HepG2 (cell line): ENCODE measurements around the gene HSPA1A. TPM values are rescaled to one million over a fixed set of nuclear protein-coding genes. Genes with fewer than 3 reads are reported as not detected.

Experiments
- ATAD3A ChIP-seq: sonication (generic); formaldehyde crosslinking; IDR thresholded peaks from 2 replicates; pipeline ENCODE4 v1.4.0; 2020; ENCODE audit warnings: missing genetic modification reagents
- CSRNP2 ChIP-seq: sonication (generic); formaldehyde crosslinking; conservative IDR thresholded peaks from 2 replicates; pipeline ENCODE4 v1.8.0; 2022; ENCODE audit warnings: low read depth, missing genetic modification reagents
- CTCF ChIP-seq: sonication (generic); formaldehyde crosslinking; IDR thresholded peaks from 2 replicates; pipeline ENCODE4 v1.5.0; 2020; ENCODE audit warnings: mild to moderate bottlenecking, missing genetic modification reagents, moderate library complexity
- EP300 ChIP-seq, 3 experiments: sonication (generic) in 1 of 3; formaldehyde crosslinking in 1 of 3; IDR thresholded peaks; 2 replicates each; pipeline versions ENCODE4 v1.5.1 to v1.6.1; 2011 to 2020; ENCODE audit warnings: low read depth in 2 of 3, low read length in 2 of 3, borderline replicate concordance in 1 of 3, improper control_type of control experiment in 1 of 3, mild to moderate bottlenecking in 1 of 3, missing genetic modification reagents in 1 of 3, moderate library complexity in 1 of 3
- MAFG ChIP-seq: sonication (generic); formaldehyde crosslinking; IDR thresholded peaks from 2 replicates; pipeline ENCODE4 v1.5.1; 2020; ENCODE audit warnings: mild to moderate bottlenecking, missing genetic modification reagents
- MAX ChIP-seq: IDR thresholded peaks from 2 replicates; pipeline ENCODE4 v1.6.1; 2012; ENCODE audit warnings: inconsistent platforms
- SALL2 ChIP-seq: sonication (generic); formaldehyde crosslinking; IDR thresholded peaks from 2 replicates; pipeline ENCODE4 v1.8.1; 2023; ENCODE audit warnings: mild to moderate bottlenecking, missing genetic modification reagents, inconsistent platforms
- SPEN ChIP-seq: sonication (generic); formaldehyde crosslinking; IDR thresholded peaks from 2 replicates; pipeline ENCODE4 v1.5.1; 2020; ENCODE audit warnings: low read depth, mild to moderate bottlenecking, missing genetic modification reagents
- TEAD2 ChIP-seq: sonication (generic); formaldehyde crosslinking; IDR thresholded peaks from 2 replicates; pipeline ENCODE4 v1.9.0; 2021; ENCODE audit warnings: missing genetic modification reagents
- ZNF121 ChIP-seq: sonication (generic); formaldehyde crosslinking; IDR thresholded peaks from 2 replicates; pipeline ENCODE4 v1.5.0; 2020; ENCODE audit warnings: mild to moderate bottlenecking, missing genetic modification reagents
- ZNF234 ChIP-seq: sonication (generic); formaldehyde crosslinking; conservative IDR thresholded peaks from 2 replicates; pipeline ENCODE4 v1.5.1; 2020; ENCODE audit warnings: mild to moderate bottlenecking, missing genetic modification reagents
- ZNF276 ChIP-seq: sonication (generic); formaldehyde crosslinking; IDR thresholded peaks from 2 replicates; pipeline ENCODE4 v1.4.0; 2020; ENCODE audit warnings: mild to moderate bottlenecking, low read depth, missing genetic modification reagents
- ZNF281 ChIP-seq: sonication (generic); formaldehyde crosslinking; IDR thresholded peaks from 2 replicates; pipeline ENCODE4 v1.4.0; 2020; ENCODE audit warnings: missing genetic modification reagents, borderline replicate concordance
- ZNF33B ChIP-seq: sonication (generic); formaldehyde crosslinking; IDR thresholded peaks from 2 replicates; pipeline ENCODE4 v1.5.1; 2020; ENCODE audit warnings: mild to moderate bottlenecking, missing genetic modification reagents
- ZNF383 ChIP-seq: sonication (generic); formaldehyde crosslinking; IDR thresholded peaks from 2 replicates; pipeline ENCODE4 v1.4.0; 2020; ENCODE audit warnings: missing genetic modification reagents, mild to moderate bottlenecking, borderline replicate concordance
- ZNF503 ChIP-seq: sonication (generic); formaldehyde crosslinking; IDR thresholded peaks from 2 replicates; pipeline ENCODE4 v1.4.0; 2020; ENCODE audit warnings: missing genetic modification reagents
- ZNF781 ChIP-seq: sonication (generic); formaldehyde crosslinking; IDR thresholded peaks from 2 replicates; pipeline ENCODE4 v1.5.1; 2020; ENCODE audit warnings: borderline replicate concordance, mild to moderate bottlenecking, missing genetic modification reagents; ENCODE audit errors: not compliant biosample characterization
- polyA plus RNA-seq, 8 experiments: library from polyadenylated mRNA; depleted of rRNA in 3 of 8; stranded (reverse) in 7 of 8; unstranded in 1 of 8; fragments of >200 nt; fragmentation: Illumina TruSeq in 4 of 8; extraction: Trizol in 4 of 8; gene quantifications; 2 replicates each; pipeline versions ENCODE4 v1.2.1 to v1.2.3, GENCODE V29; 2011 to 2016; ENCODE audit warnings: low read depth in 4 of 8, missing spikeins in 1 of 8, mixed read lengths in 1 of 8; ENCODE audit not compliant: insufficient read depth in 1 of 8
- total RNA-seq, 5 experiments: library from RNA; depleted of rRNA; stranded (reverse); fragments of >200 nt; fragmentation: Illumina TruSeq; extraction: Trizol; gene quantifications; 2 replicates each; pipeline ENCODE4 v1.2.3, GENCODE V29; 2016; ENCODE audit warnings: low read depth in 1 of 5

Gene HSPA1A
- total and polyA plus RNA-seq, 2 of the 13 experiments (the other 11 are each of a cell fraction or from before 2014, with no cell fraction given): 44.5 to 85.0 TPM

GRCh38 chr6:31865205-31866118, 50.1 kb downstream of the HSPA1A start (continued):
- TF ChIP-seq MAX: peak; percentile 89
- peak; percentile 83 for TF ChIP-seq SPEN (CRISPR knock-in tag)
- TF ChIP-seq CTCF (CRISPR knock-in tag): peak; percentile 68
- no peak for TF ChIP-seq ATAD3A
- TF ChIP-seq SALL2 (CRISPR knock-in tag): peak; percentile 86; the same call in 1 of the 2 replicates
- no peak for TF ChIP-seq ZNF121 (CRISPR knock-in tag)
- no peak for TF ChIP-seq ZNF276 (CRISPR knock-in tag)
- no peak for TF ChIP-seq MAFG
- TF ChIP-seq ZNF781 (CRISPR knock-in tag): peak; percentile 74
- TF ChIP-seq CSRNP2: no peak
- peak; percentile 92 for TF ChIP-seq ZNF281 (CRISPR knock-in tag)
- TF ChIP-seq ZNF383: peak; percentile 64; the same call in 1 of the 2 replicates
- TF ChIP-seq ZNF503 (CRISPR knock-in tag): peak; percentile 93
- TF ChIP-seq ZNF234 (CRISPR knock-in tag): no peak
- no peak for TF ChIP-seq TEAD2
- peak; percentile 91 to 93; a peak in 3 of 4 replicates for TF ChIP-seq EP300 (IDR thresholded peaks at IDR 0.05; ENCODE audit: low read depth in 2 of 2, low read length in 2 of 2)
- TF ChIP-seq EP300 (CRISPR knock-in tag; IDR thresholded peaks at IDR 0.05; ENCODE audit: borderline replicate concordance): peak; percentile 88
- TF ChIP-seq ZNF33B: no peak
